Rectal smooth muscle tissue (tissue), 1 donor: Measurements from ENCODE around the gene SUSD1.

Experiments used
- H3K27ac ChIP-seq: one replicate; pipeline ENCODE4 v1.7.0; 2013; ENCODE audit warnings: low read depth, low read length, inconsistent platforms
- H3K27me3 ChIP-seq: one replicate; pipeline ENCODE4 v1.7.0; 2013; ENCODE audit warnings: low read length; ENCODE audit not compliant: control insufficient read depth, insufficient read depth
- H3K36me3 ChIP-seq: one replicate; pipeline ENCODE4 v1.7.0; 2013; ENCODE audit warnings: low read length; ENCODE audit not compliant: control insufficient read depth, insufficient read depth
- H3K4me1 ChIP-seq: one replicate; pipeline ENCODE4 v1.7.0; 2013; ENCODE audit warnings: low read length; ENCODE audit not compliant: control insufficient read depth, insufficient read depth
- H3K4me3 ChIP-seq: one replicate; pipeline ENCODE4 v1.7.0; 2013; ENCODE audit warnings: low read length
- H3K9ac ChIP-seq: one replicate; pipeline ENCODE4 v1.7.0; 2013; ENCODE audit warnings: low read length

SUSD1 gene

DNA sequence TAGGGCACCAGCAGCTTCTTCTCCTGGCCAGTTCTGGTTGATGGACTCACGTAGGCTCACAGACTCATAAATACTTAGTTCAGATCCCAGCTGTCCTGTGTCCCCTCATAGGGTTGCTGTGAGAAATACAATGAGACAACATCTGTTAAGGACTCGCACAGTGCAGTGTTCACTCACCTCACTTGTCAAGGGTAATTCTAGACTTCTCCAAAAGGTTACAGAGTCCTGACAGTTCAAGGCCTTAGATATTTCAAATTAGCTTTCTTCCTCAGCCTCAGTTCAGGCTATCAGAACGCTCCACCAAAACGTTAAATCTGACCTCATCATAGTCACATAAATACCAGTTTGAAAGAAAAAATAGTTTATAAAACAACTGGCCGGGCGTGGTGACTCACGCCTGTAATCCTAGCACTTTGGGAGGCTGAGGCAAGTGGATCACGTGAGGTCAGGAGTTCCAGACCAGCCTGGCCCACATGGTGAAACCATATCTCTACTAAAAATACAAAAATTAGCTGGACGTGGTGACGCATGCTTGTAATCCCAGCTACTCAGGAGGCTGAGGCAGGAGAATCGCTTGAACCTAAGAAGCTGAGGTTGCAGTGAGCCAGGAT lies 172.1 kb downstream of the SUSD1 start:
- H3K27ac ChIP-seq, result no peak overlapping the region
- no peak overlapping the region for H3K4me3 ChIP-seq
- no peaks in the 10 kb centered on the region for H3K4me1 ChIP-seq
- H3K9ac ChIP-seq, result no peak overlapping the region
- H3K27me3 ChIP-seq, result no peaks in the 10 kb centered on the region
- H3K36me3 ChIP-seq, result no peaks in the 10 kb centered on the region

DNA sequence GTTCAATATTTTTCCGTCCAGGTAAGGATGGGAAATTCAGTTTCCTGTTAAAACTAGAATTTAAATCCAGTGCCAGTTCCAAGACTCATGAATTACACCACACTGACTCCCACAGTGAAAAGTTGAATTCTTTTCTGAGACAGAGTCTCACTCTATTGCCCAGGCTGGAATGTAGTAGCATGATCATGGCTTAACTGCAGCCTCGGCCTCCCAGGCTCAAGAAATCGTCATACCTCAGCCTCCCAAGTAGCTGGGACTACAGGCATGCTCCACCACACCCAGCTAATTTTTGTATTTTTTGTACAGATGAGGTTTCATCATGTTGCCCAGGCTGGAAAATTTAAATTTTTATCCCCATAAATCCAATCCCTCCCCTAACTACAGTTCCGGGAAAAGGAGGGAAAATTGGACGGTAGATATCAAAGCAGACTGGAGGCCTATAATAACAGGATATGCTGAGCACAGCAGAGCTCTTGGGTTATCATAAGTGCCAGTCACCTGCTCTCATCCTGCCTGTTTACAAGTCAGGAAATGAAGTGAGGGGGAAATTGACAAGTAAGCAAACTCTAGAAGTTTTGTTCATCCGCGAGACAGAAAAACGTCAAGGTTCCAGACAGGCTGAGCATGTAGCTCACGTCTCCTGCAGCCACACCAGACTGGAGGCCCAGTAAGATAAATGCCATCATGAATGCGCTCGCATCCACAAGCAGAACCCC lies 172.8 kb downstream of the SUSD1 start:
- no peaks in the 10 kb centered on the region for H3K36me3 ChIP-seq
- no peak overlapping the region for H3K4me3 ChIP-seq
- H3K9ac ChIP-seq, result no peak overlapping the region
- no peaks in the 10 kb centered on the region for H3K4me1 ChIP-seq
- no peak overlapping the region for H3K27ac ChIP-seq
- no peaks in the 10 kb centered on the region for H3K27me3 ChIP-seq

DNA sequence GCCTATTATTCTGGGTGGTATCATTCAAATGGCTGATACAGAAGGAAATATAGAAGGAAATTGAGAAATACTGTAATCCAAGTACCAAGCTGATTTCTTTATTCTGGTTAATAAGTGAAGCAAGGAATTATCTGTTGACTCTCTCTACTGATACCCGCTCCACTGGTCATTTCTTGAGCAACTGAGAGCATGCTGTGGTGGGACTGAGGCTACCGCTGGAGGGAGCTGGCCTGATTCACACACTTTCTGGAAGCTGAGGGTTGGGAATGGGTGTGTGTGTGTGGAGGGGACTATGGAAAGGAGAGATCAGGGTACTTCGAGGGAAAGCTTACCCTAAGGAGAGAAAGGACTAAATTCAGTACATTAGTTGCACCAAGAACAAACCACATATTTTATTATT lies 174.4 kb downstream of the SUSD1 start:
- Histone ChIP-seq H3K4me1 (no peaks in the 10 kb centered on the region), H3K27ac (no peak overlapping the region), H3K4me3 (no peak overlapping the region), H3K27me3 (no peaks in the 10 kb centered on the region), H3K36me3 (no peaks in the 10 kb centered on the region), H3K9ac (no peak overlapping the region)

DNA sequence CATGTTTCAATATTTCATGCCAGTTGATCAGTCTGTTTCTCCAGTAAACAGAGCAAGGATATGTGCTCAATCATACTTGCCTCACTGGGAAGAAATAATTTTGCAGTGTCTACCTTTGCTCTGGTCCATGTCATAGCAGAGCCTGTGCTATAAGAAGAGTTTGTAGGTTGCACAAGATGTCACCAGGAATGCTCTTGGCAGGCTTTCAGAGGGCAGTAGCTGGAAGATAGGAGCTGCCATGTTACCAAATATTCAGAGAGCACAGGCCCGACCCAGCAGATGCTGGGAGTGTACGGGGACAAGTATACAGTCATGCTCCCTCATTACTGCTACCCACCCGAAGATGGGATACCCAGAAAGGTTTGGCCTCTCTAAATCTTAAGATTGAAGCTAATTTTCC lies 175.8 kb downstream of the SUSD1 start:
- no peak overlapping the region for H3K27ac ChIP-seq
- no peak overlapping the region for H3K4me3 ChIP-seq
- no peak overlapping the region for H3K9ac ChIP-seq
- H3K4me1 ChIP-seq, result no peaks in the 10 kb centered on the region
- H3K27me3 ChIP-seq, result no peaks in the 10 kb centered on the region
- H3K36me3 ChIP-seq, result no peaks in the 10 kb centered on the region

DNA sequence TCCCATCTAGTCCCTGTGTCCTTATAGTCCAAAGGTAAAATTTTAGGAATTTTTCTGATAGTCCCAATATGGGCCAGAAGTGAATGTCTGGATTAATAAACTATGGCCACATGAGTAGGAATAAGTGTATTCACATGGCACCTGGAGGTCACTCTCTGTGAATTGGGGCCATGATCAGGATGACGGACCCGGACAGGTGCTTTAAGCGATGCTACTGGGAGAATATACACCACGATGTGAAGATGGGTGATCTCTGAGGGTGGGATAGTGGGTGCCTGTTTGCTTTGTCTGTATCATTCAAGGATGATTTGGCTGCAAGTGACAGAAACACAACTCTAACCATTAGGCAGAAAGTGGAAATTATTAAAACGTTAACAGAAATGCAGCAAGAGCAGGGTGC lies 177.3 kb downstream of the SUSD1 start:
- Histone ChIP-seq H3K27ac (no peak overlapping the region), H3K4me1 (no peaks in the 10 kb centered on the region), H3K9ac (no peak overlapping the region), H3K36me3 (no peaks in the 10 kb centered on the region), H3K4me3 (no peak overlapping the region), H3K27me3 (no peaks in the 10 kb centered on the region)

DNA sequence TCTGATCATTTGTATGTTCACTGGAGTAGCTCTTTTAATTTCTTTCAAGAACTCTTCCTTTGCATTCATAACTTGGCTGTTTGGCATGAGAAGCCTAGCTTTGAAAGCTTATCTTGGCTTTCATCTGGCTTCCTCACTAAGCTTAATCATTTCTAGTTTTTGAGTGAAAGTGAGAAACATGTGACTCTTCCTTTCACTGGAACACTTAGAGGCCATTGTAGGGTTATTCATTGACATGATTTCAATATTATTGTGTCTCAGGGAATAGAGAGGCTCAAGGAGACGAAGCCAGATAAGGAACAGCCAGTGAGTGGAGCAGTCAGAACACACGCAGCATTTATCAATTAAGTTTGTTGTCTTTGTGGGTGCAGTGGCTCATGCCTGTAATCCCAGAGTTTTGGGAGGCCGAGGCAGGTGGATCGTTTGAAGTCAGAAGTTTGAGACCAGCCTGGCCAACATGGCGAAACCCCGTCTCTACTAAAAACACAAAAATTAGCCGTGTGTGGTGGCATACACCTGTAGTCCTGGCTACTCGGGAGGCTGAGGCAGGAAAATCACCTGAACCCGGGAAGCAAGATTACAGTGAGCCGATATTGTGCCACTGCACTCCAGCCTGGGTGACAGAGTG lies 180.2 kb downstream of the SUSD1 start:
- Histone ChIP-seq H3K36me3 (no peaks in the 10 kb centered on the region), H3K4me1 (no peaks in the 10 kb centered on the region), H3K9ac (no peak overlapping the region), H3K27ac (no peak overlapping the region), H3K27me3 (no peaks in the 10 kb centered on the region), H3K4me3 (no peak overlapping the region)

DNA sequence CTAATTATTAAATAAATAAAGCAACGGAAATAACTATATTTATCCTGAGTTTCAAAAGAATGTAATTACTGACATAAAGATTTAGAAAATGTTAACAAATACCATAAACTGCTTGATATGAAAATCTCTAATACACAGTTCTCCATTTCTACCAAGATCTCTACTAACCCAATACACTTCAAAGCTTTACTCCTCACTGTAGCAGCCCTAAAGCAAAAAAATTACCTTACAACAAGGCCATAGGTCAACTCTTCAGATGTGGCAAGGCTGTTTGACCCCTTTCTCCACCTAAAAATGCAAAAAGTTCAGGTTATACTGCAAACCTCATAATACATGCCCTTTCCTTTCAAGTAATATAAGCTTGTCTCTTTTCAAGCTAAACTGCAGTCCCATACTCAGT lies 181.8 kb downstream of the SUSD1 start:
- no peaks in the 10 kb centered on the region for H3K4me1 ChIP-seq
- H3K27me3 ChIP-seq, result no peaks in the 10 kb centered on the region
- H3K4me3 ChIP-seq, result no peak overlapping the region
- no peak overlapping the region for H3K9ac ChIP-seq
- H3K27ac ChIP-seq, result no peak overlapping the region
- H3K36me3 ChIP-seq, result no peaks in the 10 kb centered on the region

DNA sequence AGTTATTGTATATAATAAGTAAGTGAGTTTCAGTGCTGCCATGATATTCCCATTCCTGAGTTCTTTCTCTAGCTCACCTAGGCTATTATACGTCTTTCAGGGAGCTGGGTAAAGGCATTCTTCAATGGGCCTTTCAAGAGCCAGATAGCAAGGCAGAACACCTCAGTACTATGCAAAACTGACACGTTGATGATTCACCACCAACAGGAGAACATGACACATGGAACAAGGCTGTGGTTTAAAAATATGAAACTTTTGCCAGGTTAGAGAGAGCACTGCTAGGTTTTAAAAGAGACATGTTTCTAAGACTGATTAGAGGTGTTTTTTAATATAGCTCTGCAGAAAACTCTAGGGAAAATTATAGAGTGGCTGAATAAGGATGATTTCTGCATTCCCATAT lies 182.6 kb downstream of the SUSD1 start:
- H3K27me3 ChIP-seq, result no peaks in the 10 kb centered on the region
- H3K36me3 ChIP-seq, result no peaks in the 10 kb centered on the region
- no peak overlapping the region for H3K27ac ChIP-seq
- H3K9ac ChIP-seq, result no peak overlapping the region
- no peaks in the 10 kb centered on the region for H3K4me1 ChIP-seq
- H3K4me3 ChIP-seq, result no peak overlapping the region

DNA sequence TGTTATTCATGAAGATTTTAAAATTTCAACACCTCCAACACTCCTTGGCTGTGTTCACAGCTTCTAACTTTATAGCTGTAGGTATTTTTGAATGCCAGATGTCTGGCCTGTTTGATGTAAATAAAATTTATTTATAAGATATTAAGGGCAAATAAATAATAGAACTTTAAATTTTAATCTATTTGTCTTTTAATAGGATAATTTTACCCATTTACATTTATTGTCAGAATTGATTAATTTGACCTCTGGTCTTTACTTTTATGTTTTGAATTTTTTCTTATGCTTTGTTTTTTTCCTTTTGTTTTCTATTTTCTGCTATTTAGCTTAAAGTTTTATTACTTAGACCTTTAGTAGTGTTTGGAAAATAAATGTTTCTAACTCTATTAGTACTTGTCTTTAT lies 183.9 kb downstream of the SUSD1 start:
- Histone ChIP-seq H3K4me3 (no peak overlapping the region), H3K4me1 (no peaks in the 10 kb centered on the region), H3K9ac (no peak overlapping the region), H3K27ac (no peak overlapping the region), H3K27me3 (no peaks in the 10 kb centered on the region), H3K36me3 (no peaks in the 10 kb centered on the region)
